OCI-LY3 (cell line): ENCODE results near the gene FRAS1.

Experiments
- H2AFZ ChIP-seq: fragments of 200-600, 300-600 bp; shearing (Covaris generic); 2 replicates; pipeline ENCODE4 v1.6.0; 2014; ENCODE audit warnings: antibody characterized with exemption, low read depth, low read length
- H3K27ac ChIP-seq: fragments of 200-600, 300-600 bp; sonication (generic); 2 replicates; pipeline ENCODE4 v1.5.1; 2014; ENCODE audit warnings: mild to moderate bottlenecking, low read length, moderate library complexity, mixed read lengths
- H3K27me3 ChIP-seq: fragments of 200-600, 300-600 bp; sonication (generic); 2 replicates; pipeline ENCODE4 v1.6.1; 2014; ENCODE audit warnings: low read depth, low read length, mixed read lengths
- H3K36me3 ChIP-seq: fragments of 200-600, 300-600 bp; sonication (generic); replicated peaks from 2 replicates; pipeline ENCODE3; 2014; ENCODE audit warnings: low read depth, low read length, mixed read lengths
- H3K4me1 ChIP-seq: fragments of 300-600, 200-600 bp; sonication (generic); 2 replicates; pipeline ENCODE4 v1.6.1; 2014; ENCODE audit warnings: low read length, mixed read lengths
- H3K4me2 ChIP-seq: fragments of 200-600, 300-600 bp; sonication (generic); 2 replicates; pipeline ENCODE4 v1.6.1; 2014; ENCODE audit warnings: low read length, mixed read lengths
- H3K4me3 ChIP-seq: fragments of 300-600, 200-600 bp; sonication (generic); 2 replicates; pipeline ENCODE4 v1.5.1; 2014; ENCODE audit warnings: antibody characterized with exemption, mild to moderate bottlenecking, low read length, moderate library complexity
- H3K79me2 ChIP-seq: fragments of 300-600, 200-600 bp; shearing (Covaris generic); 2 replicates; pipeline ENCODE4 v1.6.1; 2014; ENCODE audit warnings: mild to moderate bottlenecking, low read length, mixed read lengths
- H3K9ac ChIP-seq: fragments of 300-600, 200-600 bp; shearing (Covaris generic); 2 replicates; pipeline ENCODE4 v1.6.0; 2014; ENCODE audit warnings: mild to moderate bottlenecking, low read length, moderate library complexity
- H3K9me3 ChIP-seq: fragments of 200-600, 300-600 bp; shearing (Covaris generic); 2 replicates; pipeline ENCODE4 v1.6.1; 2014; ENCODE audit warnings: low read length, mixed read lengths; ENCODE audit not compliant: insufficient read depth
- H4K20me1 ChIP-seq: fragments of 200-600, 300-600 bp; sonication (generic); 2 replicates; pipeline ENCODE4 v1.6.1; 2016; ENCODE audit warnings: low read length, mixed read lengths; ENCODE audit not compliant: insufficient read depth
- EZH2phosphoT487 ChIP-seq: fragments of 200-600 bp; shearing (Covaris generic); IDR thresholded peaks from 2 replicates; pipeline ENCODE4 v1.6.1; 2018; ENCODE audit warnings: antibody characterized with exemption, mixed run types, low read depth
- TF ChIP-seq, protein P1 (sequence below): fragments of 200-600, 300-600 bp; sonication (generic); IDR thresholded peaks from 2 replicates; pipeline ENCODE4 v1.5.1; 2014; ENCODE audit warnings: antibody characterized with exemption, low read length, low read depth

Gene FRAS1

DNA sequence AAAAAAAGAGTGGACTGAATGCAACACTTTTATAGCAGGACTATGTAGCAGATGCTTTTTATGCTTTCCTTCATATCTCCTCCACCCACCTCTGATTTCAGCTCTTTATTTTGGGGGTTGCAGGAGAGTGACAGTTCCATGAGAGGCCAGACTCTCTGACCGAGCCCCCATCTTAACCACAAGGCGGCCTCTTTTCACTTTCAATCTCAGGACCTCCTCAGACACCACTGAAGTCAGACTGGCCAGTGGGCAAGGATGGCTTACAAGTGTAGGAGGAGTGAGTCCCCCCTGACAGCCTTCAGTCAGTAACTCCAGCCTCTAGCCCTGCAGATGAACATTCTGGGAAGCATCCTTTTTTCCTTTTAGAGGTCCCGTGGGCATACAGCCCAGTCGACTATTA lies 140.8 kb downstream of the FRAS1 start:
- Histone ChIP-seq H3K9ac (no peak overlapping the region), H3K79me2 (no peaks in the 10 kb centered on the region)

DNA sequence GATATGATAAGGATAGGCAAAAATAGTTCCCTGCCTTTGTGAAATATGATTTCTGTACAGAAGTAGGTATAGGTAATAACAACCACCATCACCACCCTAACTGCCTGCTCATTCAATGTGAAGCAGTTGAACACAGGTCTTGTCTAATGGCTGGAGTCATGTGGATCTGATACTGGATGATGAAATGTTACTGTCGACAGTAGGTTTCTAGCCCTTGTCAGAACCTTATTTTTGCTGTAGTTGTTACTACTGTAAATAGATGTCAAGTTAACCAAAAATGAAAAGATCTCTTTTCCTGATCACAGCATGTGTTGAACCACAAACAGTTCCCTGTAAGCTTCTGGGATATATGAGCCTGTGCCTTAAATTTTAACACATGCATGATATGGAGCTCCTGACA lies 142.9 kb downstream of the FRAS1 start:
- Histone ChIP-seq H3K4me3 (no peak overlapping the region), H3K9me3 (no peaks in the 10 kb centered on the region), H4K20me1 (no peaks in the 10 kb centered on the region), H3K36me3 (no peaks in the 10 kb centered on the region), H3K27ac (no peak overlapping the region), H3K4me1 (no peaks in the 10 kb centered on the region), H3K9ac (no peak overlapping the region), H3K27me3 (peaks cover 2% of the 10 kb centered on the region; the same call in 1 of the 2 replicates), H2AFZ (no peak overlapping the region), H3K4me2 (no peak overlapping the region), H3K79me2 (no peaks in the 10 kb centered on the region)
- no peak for TF ChIP-seq EZH2phosphoT487
- TF ChIP-seq, protein P1, sequence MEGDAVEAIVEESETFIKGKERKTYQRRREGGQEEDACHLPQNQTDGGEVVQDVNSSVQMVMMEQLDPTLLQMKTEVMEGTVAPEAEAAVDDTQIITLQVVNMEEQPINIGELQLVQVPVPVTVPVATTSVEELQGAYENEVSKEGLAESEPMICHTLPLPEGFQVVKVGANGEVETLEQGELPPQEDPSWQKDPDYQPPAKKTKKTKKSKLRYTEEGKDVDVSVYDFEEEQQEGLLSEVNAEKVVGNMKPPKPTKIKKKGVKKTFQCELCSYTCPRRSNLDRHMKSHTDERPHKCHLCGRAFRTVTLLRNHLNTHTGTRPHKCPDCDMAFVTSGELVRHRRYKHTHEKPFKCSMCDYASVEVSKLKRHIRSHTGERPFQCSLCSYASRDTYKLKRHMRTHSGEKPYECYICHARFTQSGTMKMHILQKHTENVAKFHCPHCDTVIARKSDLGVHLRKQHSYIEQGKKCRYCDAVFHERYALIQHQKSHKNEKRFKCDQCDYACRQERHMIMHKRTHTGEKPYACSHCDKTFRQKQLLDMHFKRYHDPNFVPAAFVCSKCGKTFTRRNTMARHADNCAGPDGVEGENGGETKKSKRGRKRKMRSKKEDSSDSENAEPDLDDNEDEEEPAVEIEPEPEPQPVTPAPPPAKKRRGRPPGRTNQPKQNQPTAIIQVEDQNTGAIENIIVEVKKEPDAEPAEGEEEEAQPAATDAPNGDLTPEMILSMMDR: no peak

More for the DNA sequence above, 140.8 kb downstream of the FRAS1 start:
- Histone ChIP-seq H3K4me3 (no peak overlapping the region), H3K4me1 (no peaks in the 10 kb centered on the region), H4K20me1 (no peaks in the 10 kb centered on the region), H3K36me3 (no peaks in the 10 kb centered on the region), H3K4me2 (no peak overlapping the region), H2AFZ (no peak overlapping the region), H3K27ac (no peak overlapping the region), H3K9me3 (no peaks in the 10 kb centered on the region), H3K27me3 (peaks cover 2% of the 10 kb centered on the region; the same call in 1 of the 2 replicates)
- TF ChIP-seq, protein P1: no peak
- no peak for TF ChIP-seq EZH2phosphoT487

DNA sequence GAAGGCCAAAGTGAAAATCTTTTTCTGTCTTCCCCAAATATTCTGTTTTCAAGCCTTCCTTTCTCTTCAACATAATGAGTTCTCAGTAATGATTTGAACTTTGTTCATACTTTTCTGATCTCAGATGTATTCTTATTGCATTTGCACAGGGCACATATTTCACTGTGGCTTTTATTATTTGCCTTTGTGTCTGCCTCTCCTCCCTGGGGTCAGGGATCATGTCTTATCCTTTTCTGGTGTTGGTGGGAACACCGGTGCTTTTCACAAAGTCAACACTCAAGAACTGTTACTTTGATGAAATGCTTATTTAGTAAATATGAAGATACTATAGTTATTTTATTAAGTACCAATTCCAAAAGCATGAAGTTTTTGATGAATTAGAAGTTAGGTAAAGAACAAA lies 143.8 kb downstream of the FRAS1 start:
- no peaks in the 10 kb centered on the region for H3K9me3 ChIP-seq
- no peaks in the 10 kb centered on the region for H3K79me2 ChIP-seq
- no peaks in the 10 kb centered on the region for H3K4me1 ChIP-seq
- no peak overlapping the region for H3K4me2 ChIP-seq
- no peak for TF ChIP-seq EZH2phosphoT487
- TF ChIP-seq, protein P1: no peak
- no peak overlapping the region for H3K27ac ChIP-seq
- no peak overlapping the region for H3K4me3 ChIP-seq
- no peaks in the 10 kb centered on the region for H4K20me1 ChIP-seq
- no peaks in the 10 kb centered on the region for H3K36me3 ChIP-seq
- H3K9ac ChIP-seq: no peak overlapping the region
- H3K27me3 ChIP-seq: peaks cover 2% of the 10 kb centered on the region; the same call in 1 of the 2 replicates
- H2AFZ ChIP-seq: no peak overlapping the region

DNA sequence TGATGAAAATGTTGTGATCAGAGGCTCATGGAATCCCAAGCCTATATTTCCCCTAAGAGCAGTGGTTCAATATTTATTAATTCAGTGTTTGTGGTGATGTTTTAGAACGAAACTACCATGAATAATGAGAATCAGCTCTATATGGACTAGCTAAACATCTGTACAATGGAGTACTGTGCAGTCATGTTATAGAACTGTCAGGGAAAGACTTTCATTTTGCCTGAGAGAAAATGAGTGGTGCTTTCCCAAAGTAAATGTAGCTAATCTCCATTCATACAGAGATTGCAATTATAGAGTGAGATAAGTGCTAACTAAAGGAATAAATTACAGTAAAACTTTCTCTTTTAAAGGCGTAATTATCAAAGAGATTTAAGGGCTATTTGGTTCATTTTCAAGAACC lies 147.1 kb downstream of the FRAS1 start:
- Histone ChIP-seq H3K27ac (no peak overlapping the region), H4K20me1 (no peaks in the 10 kb centered on the region), H3K36me3 (no peaks in the 10 kb centered on the region), H3K9me3 (no peaks in the 10 kb centered on the region), H3K27me3 (no peaks in the 10 kb centered on the region), H3K79me2 (no peaks in the 10 kb centered on the region), H3K4me1 (no peaks in the 10 kb centered on the region), H2AFZ (no peak overlapping the region), H3K9ac (no peak overlapping the region), H3K4me3 (no peak overlapping the region), H3K4me2 (no peak overlapping the region)
- TF ChIP-seq EZH2phosphoT487: no peak
- TF ChIP-seq, protein P1: no peak
